ENCODE data around the gene EIF4E2.

DNA sequence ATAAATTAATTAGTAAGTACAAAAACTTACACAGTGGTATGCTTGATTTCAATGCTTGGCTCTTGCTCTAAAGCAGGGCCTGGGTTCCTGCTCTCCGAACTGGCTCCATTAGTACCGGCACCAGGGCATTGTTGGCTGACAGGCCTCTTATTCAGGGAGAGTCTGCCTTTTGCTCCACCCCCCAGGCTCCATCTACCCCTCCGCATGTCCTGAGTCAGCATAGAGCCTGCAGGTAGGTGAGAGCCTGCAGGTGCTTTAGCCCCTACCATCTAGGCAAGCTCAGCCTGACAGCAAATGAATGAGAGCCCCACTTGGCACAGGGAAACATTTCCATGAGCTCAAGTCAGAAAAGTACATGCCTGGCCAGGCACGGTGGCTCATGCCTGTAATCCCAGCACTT is 47.8 kb downstream of the EIF4E2 start:
- TF ChIP-seq, protein P1, sequence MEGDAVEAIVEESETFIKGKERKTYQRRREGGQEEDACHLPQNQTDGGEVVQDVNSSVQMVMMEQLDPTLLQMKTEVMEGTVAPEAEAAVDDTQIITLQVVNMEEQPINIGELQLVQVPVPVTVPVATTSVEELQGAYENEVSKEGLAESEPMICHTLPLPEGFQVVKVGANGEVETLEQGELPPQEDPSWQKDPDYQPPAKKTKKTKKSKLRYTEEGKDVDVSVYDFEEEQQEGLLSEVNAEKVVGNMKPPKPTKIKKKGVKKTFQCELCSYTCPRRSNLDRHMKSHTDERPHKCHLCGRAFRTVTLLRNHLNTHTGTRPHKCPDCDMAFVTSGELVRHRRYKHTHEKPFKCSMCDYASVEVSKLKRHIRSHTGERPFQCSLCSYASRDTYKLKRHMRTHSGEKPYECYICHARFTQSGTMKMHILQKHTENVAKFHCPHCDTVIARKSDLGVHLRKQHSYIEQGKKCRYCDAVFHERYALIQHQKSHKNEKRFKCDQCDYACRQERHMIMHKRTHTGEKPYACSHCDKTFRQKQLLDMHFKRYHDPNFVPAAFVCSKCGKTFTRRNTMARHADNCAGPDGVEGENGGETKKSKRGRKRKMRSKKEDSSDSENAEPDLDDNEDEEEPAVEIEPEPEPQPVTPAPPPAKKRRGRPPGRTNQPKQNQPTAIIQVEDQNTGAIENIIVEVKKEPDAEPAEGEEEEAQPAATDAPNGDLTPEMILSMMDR (IDR thresholded peaks at IDR 0.05), result no peak
- no peak for TF ChIP-seq POLR2A (IDR thresholded peaks at IDR 0.05)
